Measurements from ENCODE around the gene HVCN1. TPM values are rescaled to one million over a fixed set of nuclear protein-coding genes. Genes with fewer than 3 reads are reported as not detected.
A peak's percentile ranks its signal among the peaks of the same experiment; 100 is the strongest.

Gene HVCN1
- total RNA-seq, 1 donor from 2014 or later = 4.2 TPM

DNA sequence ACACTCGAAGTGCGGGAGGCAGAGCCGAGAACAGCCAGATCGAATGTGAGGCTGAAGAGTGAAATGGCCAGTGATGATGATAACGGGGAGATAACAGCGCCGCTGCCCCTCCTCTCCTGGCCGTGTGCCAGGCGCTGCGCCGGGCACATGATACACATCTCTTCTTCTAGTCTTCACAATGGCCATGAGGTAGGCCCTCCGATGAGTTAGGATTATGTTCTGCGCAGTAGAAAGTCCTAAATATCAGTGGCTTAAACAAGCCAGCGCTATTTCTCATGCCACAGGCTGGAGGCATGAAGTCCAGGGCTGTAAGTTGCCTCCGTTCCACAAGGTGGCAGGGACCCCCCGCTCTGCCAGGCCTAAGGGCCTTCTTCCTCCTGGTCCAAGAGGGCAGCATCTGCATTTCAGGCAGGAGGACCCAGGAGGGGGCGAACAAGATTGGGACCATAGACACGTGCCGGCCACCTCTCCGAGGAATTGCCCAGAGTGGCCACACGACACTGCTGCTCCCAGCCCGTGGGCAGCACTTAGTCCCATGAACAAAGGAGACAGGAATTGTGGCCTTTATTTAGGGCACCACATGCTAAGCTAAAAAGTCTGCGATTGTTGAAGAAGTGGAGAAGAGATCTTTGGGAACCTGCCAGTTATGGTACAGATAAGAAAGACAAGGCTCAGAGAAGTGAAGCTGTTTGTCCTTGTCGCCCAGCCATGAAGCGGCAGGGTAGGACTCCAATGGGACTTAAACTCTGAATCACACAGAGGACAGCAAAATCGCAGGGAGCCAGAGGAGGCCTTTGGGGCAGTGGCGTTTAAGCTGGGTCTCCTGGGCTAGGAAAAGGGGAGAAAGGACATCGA, 10.9 kb upstream of the HVCN1 start:
- DNase-seq (ENCODE audit: low spot score) = no peak

DNA sequence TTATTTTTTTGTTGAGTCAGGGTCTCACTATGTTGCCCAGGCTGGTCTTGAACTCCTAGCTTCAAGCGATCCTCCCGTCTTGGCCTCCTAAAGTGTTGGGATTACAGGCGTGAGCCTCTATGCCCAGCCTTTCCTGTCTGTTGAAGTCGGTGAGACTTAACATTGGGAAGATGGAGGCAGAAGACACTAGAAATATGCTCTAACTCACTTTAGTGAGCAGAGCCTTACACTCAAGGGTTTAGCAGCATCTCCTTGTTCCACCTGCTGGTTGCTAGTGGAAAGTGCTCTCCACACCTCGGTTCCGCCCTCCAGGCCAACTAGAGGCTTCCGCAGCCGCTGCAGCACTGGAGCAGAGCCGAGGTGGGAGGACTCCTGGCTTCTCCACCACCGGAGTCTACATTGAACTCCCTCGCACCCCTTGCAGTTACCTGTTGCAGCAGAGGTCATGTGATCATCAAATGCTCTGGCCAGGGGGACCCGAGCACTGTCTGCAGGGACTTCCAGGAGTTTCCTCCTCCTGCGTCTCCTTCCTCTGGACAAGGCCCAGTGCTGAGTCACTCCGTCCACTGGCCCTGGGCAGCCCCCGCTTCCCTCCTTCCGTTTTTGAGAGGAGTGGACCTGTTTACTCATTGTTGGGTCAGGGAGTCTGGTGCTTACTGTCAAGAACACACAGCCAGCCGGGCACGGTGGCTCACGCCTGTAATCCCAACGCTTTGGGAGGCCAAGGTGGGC, 9.4 kb upstream of the HVCN1 start:
- DNase-seq (ENCODE audit: low spot score) = peak; percentile 84

DNA sequence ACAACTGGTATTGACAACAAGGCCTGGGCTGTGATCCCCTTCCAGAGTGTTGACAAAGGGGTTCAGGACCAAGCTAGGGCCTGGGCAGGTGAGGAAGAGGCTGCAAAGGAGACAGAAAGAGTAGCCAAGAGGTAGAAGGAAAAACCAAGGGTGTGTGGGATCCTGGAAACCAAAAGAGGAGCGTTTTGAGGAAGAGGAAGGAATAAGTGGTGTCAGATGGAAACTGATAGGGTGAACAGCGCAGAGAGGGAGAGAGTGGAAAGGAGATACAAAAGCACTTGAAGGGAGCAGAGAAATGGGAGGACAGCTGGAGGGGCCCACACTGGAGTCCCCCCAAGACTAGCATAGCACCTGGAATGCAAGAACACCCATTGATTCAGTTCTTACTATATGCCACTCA, 8.3 kb upstream of the HVCN1 start:
- DNase-seq (ENCODE audit: low spot score) = no peak

DNA sequence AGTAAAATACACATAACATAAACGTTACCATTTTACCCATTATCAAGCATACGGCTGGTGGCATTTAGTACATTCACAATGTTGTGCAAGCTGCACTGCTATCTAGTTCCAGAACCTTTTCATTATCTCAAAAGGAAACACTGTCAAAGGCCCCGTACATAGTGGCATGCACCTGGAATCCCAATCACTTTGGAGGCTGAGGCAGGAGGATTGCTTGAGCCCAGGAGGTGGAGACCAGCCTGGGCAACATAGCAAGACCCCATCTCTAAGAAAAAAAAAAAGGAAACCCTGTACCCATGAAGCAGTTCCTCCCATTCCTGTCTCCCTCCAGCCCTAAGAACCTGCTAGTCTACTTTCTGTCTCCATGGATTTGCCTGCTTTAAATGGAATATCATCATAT, 7.4 kb upstream of the HVCN1 start:
- no peak for DNase-seq (ENCODE audit: low spot score)

DNA sequence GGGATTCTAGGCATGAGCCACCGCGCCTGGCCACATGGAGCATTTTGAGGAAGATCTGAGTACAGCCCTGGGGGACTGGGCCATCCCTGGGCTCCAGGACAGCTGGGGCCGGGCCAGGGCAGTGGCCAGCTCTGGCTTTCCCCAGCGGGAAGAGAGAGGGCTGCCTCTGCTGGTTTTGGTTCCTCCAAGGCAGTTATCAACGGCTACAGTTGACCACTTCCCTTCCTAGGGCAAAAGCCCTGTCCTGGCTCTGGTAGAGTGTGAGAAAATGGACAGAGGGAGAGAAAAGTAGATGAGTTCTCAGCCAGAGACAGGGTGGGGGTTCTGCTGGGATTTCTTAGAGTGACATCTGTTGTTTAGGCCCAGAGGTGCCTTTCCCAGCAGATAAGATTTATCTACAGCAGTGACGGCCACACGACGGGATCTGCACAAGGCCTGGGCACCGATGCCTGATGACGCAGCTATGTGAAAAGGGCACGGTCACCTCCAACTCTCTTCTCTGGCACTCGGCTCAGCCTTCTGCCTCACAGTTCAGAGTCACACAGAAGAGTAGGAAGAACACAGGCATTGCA, 5.5 kb upstream of the HVCN1 start:
- DNase-seq (ENCODE audit: low spot score) = no peak

DNA sequence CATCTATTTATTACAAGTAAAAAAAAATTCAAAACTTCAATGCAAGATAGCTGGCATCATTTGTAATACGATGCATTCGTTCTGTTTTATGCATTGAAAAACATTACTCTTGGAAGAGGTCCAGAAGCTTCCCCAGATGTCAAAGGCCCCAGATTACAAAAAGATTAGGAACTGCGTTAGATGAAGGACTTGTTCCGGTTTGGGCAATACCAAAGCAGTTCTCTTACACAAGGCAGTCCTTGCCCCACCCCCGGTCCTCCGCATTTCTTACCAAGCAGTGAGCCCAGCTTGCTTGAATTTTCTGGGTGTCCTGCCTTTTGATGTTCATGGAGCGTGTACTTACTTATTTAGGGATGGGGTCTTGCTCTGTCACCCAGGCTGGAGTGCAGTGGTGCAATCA, 4.8 kb upstream of the HVCN1 start:
- DNase-seq (ENCODE audit: low spot score) = no peak

DNA sequence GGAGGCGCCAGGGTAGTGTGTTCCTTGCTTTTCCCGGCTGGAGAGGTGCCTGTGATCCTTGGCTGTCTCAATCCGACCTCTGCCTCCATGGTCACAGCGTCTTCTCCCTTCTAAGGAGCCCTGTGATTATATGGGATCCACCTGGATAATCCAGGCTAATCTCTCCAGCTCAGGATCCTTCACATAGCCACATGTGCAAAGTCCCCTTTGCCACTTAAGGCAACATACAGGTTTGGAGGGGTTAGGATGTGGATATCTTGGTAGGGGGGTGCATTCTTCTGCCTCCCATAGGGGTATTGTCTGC, 1.2 kb upstream of the HVCN1 start:
- DNase-seq (ENCODE audit: low spot score) = no peak

DNA sequence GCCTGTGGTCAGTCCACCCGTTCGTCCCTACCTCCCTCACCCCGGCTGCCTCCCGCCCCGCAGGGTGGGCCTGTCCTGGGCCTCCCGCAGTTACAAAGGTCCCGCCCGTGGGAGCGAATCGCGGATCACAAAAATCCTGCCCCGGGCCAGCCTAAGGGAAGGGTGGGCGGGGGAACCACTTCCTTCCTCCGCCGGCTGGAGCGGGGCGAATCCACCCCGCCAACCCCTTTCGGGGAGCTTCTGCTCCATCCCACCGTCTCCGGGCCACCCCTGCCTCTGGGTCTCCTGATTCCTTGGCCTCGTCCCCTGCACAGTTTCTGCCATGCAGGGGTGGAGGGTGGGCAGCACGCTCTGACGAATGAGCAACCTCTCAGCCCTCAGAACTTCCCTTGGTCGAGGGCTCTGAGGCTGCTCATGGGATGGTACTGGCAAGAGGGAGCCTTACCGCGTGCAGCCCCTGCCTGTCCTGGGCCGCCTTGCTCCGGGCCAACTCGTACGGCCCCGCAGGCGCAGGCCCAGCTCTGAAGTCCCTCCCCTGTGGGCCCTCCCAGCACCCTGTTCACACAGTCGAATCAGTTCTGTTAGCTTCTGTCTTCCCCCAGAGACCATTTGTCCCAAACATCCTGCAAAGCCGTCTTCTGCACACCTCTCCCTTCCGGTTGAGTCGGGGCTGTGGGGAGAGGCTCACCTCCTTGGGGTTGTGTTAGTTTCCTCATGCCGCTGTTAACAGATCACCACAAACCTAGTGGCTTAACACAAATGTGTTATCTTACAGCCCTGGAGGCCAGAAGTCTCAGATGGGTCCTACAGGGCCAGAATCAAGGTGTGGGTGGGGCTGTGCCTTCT, 589 bp upstream of the HVCN1 start:
- DNase-seq (ENCODE audit: low spot score) = peak; percentile 58

DNA sequence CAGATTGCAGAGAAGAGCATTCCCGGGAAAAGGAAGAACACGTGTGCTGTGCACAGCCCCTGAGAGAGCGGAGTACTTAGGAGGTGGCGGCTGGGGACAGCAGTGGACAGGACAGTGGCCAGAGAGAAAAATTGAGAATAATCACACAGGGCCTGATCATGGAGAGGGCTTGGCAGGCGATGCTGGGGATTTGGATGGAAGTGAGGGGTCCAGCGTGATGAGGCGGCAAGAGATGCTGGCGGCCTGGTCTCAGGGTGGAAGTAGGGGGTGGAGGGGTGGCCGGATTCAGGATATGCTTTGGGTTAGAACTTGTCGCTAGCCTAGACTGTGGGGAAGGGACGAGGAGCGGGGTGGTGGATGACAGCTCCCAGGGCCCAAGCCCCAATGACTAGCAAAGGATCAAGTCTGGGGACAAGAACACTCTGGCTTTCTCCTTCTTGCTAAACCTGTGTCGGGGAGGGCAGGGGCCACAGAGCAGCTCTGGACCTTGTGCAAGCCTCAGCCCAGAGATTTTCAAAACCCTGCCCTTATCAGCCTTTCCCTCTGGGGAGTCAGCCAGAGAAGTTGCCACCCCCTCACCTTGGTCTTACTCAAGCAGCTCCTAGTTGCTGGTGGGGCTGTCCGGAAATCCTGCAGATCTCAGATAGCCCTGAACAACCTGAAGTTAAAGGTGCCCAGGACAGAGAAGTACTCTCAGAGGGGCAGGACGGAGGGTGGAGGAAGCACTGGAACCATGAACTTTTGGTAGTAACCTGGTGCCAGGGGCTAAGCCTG, 1.3 kb downstream of the HVCN1 start:
- DNase-seq (ENCODE audit: low spot score) = no peak

DNA sequence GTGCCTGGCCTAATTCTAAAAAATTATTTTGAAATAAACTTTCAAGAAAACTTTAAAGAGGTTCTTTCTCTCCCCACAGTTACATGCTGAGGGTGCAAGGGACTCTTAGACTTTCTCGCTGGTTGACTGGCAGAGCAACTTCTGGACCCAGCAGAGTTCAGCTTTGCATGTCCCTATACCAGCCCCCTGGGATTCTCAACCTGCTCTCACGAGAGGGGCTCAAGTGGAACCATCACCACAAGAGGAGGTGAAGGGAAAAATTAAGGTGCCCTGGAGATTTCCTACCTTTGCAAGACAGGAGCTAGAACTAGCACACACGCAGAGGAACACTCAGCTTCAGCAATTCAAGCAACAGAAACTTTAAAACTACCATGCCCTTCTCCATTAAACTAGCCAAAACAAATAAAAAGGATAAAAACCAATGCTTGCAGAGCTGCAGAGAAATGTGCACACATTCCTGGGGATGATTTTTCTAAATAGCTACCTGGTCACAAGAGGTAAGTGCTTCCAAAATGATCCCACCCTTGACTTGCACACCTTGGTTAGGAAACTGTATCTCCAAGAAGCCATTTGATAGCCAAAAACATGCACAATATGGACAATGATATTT, 2.5 kb downstream of the HVCN1 start:
- no peak for DNase-seq (ENCODE audit: low spot score)

DNA sequence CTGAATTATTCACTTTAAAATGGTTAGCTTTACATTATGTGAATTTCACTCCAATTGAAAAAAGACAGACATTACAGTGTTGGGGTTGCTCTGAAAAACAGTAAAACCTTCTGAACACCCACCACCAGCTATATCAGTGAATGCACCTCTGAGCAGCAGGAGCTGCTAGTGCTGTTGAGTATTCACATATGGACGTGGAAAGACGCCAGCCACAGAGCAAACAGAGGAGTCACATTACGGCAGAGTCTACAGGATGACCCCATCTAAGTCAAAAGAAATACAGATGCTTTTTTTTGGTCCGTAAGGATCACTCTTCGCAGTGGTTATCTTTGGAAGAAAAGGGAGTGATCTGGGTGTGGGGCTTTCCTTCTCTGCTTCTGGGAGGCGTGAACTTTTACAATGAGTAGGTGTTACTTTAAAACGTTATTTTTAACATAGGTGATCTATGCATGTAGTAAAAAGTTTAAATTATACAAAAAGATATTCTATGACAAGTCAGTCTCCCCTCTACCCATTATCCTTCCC, 4.5 kb downstream of the HVCN1 start:
- no peak for DNase-seq (ENCODE audit: low spot score)

DNA sequence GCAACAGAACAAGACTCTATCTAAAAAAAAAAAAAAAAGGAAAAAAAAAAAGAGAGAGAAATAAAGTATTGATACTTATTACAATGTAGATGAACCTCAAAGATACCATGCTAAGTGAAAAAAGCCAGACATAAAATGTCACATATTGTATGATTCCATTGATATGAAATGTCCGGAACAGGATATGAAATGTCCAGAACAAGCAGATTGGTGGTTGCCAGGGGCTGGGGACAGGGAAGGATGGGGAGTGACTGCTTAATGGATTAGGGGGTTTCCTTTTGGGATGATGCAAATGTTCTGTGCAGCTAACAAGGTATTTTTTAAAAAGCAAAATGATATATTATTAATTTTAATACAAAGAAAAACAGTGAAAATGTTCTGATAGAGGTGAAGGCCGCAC, 5.0 kb downstream of the HVCN1 start:
- DNase-seq (ENCODE audit: low spot score) = no peak

DNA sequence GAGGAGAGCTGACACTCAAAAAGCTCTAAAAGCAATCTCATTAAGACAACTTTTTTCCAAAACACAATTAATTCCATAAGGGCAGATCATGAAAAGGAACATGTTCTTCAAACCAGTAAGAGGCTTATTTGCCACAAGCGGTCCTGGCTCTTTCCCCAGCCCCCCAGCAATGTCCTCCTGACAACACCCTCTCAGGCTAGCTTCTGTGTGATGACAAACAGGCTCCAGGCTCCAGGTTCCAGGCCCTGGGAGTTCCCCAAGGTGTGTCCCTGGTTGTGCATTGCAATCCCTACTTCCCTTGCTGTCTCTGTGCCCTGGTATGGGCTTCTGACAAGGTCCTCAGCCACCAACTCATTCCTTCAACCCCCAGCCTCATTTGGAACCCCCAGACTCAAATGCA, 8.9 kb downstream of the HVCN1 start:
- DNase-seq (ENCODE audit: low spot score) = no peak

DNA sequence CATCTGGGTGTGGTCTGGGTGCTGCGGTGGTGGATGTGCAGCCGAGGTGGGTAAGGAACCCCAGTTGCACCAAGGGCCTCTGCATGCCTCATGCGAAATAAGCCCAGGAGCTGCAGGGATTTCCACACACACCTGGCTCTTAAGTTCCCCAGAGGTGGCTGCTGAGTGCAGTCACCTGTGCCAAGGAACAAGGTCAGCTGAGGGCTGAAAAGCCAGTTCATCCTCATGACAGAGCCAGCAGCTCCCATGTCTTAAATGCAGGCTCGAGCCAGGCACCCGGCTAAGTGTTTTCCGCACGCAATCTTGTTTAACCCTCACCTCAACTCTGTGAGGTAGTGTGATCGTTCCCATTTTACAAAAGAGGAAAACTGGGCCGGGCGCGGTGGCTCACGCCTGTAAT, 9.7 kb downstream of the HVCN1 start:
- no peak for DNase-seq (ENCODE audit: low spot score)

DNA sequence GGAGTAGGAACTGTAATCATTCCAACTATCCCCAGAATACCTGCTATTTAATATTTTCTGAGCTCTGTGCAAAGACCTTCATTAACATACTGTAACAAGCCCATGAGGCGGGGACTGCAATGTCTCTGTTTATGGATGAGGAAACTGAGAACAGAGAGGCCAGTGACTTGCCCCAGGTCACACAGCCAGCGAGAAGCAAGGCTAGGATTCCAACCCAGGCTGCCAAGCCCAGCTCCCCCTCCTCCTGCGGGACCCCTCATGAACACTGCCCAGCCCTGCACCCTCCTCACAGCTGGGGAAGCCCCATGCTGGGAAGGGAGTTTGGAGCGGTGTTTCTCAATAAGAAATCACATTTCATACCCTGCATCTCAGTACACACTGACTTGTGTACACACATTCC, 10.9 kb downstream of the HVCN1 start:
- no peak for DNase-seq (ENCODE audit: low spot score)

DNA sequence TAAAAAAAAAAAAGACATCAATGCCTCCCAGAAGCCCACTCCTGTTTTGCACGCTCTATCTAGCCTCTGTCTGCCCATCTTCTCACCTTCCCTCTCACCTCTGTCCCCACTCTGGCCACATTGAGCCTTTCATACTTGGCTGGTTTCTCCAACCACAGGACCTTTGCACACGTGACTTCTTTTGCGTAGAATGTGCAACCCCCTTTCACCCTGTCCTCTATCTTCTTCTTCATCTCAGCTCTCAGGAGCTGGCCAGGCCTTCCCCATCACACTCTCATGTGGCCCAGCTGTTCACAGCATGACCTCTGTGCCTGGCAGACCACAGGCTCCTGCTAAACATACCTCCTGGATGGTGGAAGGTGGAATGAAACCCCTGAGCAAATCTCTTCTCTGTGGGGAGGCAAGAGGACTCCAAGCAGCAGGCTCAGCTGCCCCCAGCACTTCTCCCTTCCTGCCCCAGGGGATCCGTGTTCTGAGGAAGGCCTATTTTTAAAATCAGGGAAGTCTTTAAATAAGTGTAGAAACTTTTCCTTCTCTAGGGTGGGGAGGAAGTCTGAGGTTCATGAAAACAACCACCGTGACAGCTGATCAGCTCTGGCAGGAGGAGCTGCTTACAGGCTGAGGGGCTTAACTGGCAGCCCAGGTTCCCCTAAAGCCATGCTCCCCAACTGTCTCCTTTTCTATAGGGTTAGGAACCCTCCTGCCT, 11.6 kb downstream of the HVCN1 start:
- no peak for DNase-seq (ENCODE audit: low spot score)

DNA sequence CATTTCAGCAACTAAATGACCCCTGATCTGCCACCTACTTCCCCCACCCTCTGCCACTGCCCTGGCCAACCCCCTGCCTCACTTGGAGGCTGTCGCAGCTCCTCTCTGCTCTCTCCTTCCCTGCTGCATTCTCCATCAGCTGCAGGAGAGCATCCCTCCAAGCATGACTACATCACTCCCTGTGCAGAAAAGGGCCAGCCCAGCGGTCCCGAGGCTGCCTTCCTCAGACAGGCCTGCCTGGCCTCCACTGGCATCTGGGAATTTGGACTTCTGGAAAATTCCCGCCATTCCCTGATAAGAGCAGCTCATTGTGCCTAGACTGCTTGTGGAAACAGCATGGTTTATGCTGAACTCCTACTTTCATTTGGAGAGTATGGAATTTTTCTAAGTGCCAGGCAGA, 12.7 kb downstream of the HVCN1 start:
- no peak for DNase-seq (ENCODE audit: low spot score)

DNA sequence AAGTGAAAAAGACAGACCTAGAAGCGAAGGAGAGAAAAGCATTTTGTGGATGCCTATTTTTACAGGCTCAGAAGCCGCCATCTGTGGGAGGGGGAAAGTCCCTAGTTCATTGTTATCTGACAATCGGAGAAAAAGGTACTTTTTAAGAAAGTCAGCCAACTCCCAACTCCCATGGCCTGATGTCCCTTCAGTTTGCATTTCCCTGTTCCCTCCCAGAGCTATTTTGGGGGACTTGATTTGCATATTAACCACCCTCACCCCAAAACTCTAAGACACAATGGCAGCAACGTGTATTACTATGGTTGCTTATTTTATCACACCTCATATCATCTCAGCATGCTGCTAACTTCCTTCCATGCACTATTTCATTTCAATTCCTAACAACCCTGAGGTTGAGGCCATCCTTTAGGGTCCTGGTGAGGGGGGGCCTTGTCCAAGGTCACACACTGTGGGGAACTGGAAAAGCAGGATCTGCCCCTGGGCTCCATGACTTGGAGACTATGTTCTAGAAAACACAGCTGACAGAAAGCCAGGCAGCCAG, 18.7 kb downstream of the HVCN1 start:
- DNase-seq (ENCODE audit: low spot score) = no peak

DNA sequence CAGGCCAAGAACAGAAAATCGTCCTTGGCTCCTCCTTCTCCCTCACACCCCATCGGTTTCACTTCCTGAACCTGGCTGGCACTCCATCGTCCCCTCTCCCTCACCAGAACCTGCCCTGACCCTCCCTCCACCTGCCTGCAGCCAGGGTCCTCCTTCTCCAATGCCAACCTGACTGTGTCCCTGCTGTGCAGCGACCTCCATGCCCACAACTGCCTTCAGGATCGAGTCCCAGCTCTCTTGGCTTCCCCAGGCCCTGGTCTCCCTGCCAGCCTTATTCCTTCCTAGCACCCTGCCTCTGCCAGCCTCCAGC, 19.8 kb downstream of the HVCN1 start:
- DNase-seq (ENCODE audit: low spot score) = no peak

Data from ureter (tissue), 1 donor.